Renal pelvis (tissue), 4 donors: ENCODE measurements around the gene PIK3R2. TPM values are rescaled to one million over a fixed set of nuclear protein-coding genes. Genes with fewer than 3 reads are reported as not detected.

Experiments used
- DNase-seq: peaks from one replicate; pipeline ENCODE4 v3.0.0-alpha.2; 2013
- polyA plus RNA-seq, 3 donors: library from polyadenylated mRNA; unstranded; fragments of 120-200 nt; gene quantifications; one replicate each; pipeline ENCODE4 v1.2.1, GENCODE V29; 2013; ENCODE audit not compliant: insufficient read length in 3 of 3

Gene PIK3R2
- polyA plus RNA-seq, 3 donors, result 27.2 to 39.0 (median 28.4) TPM

DNA sequence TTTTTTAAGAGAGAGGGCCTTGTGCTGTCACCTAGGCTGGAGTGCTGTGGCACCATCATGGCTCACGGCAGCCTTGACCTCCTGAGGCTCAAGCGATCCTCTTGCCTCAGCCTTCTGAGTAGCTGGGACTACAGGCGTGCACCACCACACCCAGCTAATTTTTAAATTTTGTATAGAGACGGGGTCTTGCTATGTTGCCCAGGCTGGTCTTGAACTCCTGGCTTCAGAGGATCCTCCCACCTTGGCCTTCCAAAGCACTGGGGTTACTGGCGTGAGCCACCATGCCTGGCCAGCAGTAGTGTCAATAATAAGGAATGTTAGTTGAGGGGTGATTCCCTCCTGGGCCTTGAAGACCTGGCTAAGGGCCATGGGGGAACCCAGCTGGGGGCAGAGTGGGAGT, 31.8 kb upstream of the PIK3R2 start:
- DNase-seq, result no peak

DNA sequence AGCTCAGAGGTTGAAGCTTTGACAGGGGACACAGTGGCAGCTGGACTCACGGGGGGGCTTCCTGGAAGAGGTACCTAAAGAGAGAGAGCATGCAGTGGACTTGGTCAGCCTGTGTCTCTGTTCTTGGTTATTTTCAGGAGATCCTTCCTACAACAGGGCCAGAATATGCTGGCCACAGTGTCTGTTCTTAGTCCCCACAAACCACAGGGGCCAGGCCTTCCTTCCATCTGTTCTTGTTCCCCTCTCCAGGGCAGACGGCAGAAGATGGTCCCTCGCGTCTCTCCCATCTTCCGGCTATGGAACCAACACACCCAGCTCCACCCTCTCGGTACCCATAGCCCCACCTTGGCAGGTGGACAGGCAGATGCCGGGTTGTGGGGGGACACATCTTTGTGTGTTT, 30.5 kb upstream of the PIK3R2 start:
- DNase-seq, result no peak

- no peak for DNase-seq
These were observed 29.8 kb upstream of the PIK3R2 start for GRCh38 chr19:18122860-18123795.

DNA sequence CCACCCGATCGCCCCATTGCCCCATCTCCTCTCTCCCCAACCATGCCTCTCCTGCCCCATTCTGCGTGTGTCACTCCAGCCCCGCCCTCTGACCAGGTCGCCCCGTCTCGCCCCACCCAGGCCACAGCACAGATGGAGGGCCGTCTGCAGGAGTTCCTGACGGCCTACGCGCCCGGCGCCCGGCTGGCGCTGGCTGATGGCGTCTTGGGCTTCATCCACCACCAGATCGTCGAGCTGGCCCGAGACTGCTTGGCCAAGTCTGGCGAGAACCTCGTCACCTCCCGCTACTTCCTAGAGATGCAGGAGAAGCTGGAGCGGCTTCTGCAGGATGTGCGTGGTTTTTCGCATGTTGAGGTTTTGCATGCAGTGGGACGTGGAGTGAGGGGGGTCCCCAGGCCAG, 29.1 kb upstream of the PIK3R2 start:
- DNase-seq, result no peak

GRCh38 chr19:18126097-18126496, 26.9 kb upstream of the PIK3R2 start:
- no peak for DNase-seq

GRCh38 chr19:18128044-18128443, 24.9 kb upstream of the PIK3R2 start:
- no peak for DNase-seq

GRCh38 chr19:18128805-18129204, 24.2 kb upstream of the PIK3R2 start:
- no peak for DNase-seq

- no peak for DNase-seq
These were observed 22.3 kb upstream of the PIK3R2 start for GRCh38 chr19:18130523-18131242.

DNA sequence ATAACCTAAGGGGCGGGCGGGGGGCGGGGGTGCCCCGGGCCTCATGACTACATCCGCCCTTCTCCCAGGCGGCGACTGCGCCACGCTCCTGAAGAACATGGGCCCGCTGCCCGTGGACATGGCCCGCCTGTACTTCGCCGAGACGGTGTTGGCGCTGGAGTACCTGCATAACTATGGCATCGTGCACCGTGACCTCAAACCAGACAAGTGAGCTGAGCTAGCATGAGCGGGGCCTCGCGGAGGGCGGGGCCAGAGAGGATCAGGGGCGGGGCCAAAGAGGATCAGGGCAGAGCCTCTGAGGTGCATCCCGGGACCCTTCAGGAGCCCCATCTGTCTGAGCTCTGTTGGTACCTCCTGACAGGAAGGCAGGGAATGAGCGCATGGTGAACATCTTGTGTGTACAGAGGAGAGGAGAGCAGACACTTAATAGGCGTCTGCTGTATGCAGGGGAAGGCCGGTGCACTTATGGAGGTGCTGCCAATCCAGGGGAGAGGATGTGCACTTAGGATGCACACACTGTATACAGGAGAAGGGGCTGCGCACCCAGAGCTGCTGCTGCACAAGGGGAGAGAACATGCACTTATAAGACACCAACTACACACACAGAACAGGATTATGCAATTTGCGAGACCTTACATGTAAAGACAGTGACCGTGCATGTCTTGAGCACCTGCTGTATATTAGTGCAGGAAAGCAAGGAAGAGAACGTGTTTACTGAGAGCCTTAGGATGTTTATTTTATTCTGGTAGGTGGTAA, 20.9 kb upstream of the PIK3R2 start:
- DNase-seq, result no peak

GRCh38 chr19:18135712-18136584, 17.0 kb upstream of the PIK3R2 start:
- no peak for DNase-seq

DNA sequence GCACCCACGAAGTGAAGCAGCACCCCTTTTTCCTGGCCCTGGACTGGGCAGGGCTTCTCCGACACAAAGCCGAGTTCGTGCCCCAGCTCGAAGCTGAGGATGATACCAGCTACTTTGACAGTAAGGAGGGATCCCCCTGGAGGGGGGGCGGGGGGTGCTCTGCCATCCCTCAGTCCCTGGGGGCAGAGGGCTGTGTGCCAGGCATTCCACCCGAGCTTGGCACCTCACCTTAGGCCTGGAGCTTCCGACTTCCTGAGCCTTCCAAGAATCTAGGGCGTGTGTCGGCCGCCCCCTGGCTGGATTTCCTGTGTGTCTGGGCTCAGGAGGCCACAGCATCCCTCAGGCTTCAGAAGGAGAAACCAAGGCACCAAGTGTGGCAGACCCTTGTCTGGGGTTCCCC, 15.7 kb upstream of the PIK3R2 start:
- no peak for DNase-seq

DNA sequence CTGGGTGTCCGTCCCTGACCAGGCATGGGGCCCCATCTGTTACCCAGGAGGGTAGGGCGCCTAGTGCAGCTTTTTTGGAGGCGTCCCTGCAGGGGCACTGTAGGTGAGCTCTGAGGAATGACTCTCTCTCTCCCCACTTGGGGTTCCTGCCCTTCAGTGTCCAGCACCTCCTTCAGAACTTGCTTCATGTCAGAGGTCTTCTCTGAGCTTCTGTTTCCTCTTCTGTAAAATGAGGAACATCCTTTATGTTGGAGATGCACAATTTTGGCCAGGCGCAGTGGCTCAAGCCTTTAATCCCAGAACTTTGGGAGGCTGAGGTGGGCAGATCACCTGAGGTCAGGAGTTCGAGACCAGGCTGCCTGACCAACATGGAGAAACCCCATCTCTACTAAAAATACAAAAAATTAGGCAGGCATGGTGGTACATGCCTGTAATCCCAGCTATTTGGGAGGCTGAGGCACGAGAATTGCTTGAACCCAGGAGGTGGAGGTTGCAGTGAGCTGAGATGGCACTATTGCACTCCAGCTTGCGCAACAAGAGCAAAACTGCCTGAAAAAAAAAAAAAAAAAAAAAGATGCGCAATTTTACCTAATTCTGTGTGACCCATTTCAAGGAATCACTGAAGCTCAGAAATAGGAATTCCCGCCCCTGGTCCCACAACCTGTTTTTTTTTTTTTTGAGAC, 15.2 kb upstream of the PIK3R2 start:
- no peak for DNase-seq

DNA sequence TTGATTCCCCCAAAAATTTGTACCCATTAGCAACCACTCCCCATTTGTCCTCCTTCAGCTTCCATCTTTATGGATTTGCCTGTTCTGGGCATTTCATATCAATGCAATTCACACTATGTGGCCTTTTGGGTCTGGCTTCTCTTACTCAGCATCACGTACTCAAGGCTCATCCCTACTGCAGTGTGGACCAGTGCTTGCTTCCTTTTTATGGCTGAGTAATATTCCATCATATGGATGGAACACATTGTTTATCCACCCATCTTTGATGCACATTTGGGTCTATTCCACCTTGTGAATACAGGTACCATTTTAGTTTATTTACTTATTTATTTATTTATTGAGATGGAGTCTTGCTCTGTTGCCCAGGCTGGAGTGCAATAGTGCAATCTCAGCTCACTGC, 12.5 kb upstream of the PIK3R2 start:
- no peak for DNase-seq

GRCh38 chr19:18141031-18141430, 11.9 kb upstream of the PIK3R2 start:
- no peak for DNase-seq

- DNase-seq, result no peak
These were observed 9.1 kb upstream of the PIK3R2 start for GRCh38 chr19:18143902-18144301.

GRCh38 chr19:18144361-18144760, 8.6 kb upstream of the PIK3R2 start:
- no peak for DNase-seq

DNA sequence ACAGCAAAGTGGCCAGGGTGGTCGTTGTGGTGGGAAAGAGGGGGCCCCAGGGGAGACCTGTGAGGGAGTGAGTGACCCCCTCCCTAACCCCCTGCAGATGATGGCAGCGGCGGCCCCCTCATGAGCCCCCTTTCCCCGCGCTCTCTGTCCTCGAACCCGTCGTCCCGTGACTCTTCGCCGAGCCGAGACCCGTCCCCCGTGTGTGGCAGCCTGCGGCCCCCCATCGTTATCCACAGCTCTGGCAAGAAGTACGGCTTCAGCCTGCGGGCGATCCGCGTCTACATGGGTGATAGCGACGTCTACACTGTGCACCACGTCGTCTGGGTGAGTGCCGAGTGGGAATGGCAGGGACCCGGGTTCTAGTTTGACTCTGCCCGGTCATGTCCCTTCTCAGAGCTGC, 8.1 kb upstream of the PIK3R2 start:
- DNase-seq, result no peak

DNA sequence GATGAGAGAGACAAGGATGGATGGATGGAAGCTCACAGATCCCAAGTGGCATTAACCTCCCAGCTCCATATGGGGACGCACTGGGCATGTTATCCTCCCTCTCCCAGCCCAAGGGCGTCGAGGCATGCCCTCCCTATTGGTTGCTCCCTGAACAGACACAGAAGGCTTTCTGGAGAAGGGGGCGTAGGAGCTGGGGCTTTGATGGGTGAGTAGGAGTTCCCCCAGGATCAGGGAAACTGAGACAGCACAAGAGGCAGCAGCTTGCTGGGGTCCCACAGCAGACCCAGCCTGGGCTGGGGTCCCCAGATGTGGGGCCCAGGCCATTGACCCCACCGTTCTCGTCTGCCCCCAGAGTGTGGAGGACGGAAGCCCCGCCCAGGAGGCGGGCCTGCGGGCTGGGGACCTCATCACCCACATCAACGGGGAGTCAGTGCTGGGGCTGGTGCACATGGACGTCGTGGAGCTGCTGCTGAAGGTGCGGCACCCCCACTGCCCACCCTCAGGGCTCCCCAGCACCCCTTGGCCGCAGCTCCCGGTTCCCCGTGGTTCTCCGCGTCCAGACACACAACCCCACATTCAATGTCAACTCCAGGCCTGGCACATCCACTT, 7.5 kb upstream of the PIK3R2 start:
- no peak for DNase-seq

DNA sequence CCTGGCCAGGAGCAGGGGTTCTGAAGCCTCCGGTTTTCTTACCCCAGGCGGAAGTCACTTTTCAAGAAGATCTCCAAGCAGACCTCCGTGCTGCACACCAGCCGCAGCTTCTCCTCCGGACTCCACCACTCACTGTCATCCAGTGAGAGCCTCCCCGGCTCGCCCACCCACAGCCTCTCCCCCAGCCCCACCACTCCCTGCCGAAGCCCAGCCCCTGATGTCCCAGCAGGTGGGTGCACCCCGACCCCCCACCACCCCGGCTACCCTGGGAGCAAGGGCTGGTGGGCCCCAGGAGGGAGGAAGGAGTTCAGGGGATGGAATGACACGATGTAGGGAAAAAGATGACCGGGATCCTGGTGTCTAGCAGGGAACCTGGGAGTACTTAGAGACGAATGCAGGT, 5.6 kb upstream of the PIK3R2 start:
- no peak for DNase-seq

DNA sequence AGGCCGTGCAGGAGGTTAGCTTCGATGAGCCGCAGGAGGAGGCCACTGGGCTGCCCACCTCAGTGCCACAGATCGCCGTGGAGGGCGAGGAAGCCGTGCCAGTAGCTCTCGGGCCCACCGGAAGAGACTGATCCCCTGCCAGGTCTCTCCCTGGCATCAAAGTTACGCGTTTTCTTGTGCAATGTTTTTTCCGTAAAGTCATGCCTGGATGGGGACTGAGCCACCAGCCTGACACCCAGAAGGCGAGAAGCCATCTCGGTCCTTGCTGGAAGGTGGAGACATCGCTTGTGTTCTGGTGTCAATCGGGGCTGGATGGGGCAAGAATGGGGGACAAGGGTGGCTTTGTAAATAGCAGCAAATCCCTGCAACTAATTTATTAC, 3.4 kb upstream of the PIK3R2 start:
- no peak for DNase-seq
